Mesenchymal stem cell (in vitro differentiated cells and primary cell): ENCODE measurements around the gene C10orf71.

ENCODE experiments used
- DNase-seq: peaks from one replicate; pipeline ENCODE4 v3.0.0-alpha.2; 2013
- H2AFZ ChIP-seq: one replicate; pipeline ENCODE4 v1.6.1; 2013; ENCODE audit warnings: low read depth, mild to moderate bottlenecking, control low read depth, inconsistent platforms, low read length, moderate library complexity
- H2AK5ac ChIP-seq: 2 replicates; pipeline ENCODE4 v1.6.1; 2013; ENCODE audit warnings: low read length, moderate library complexity, mild to moderate bottlenecking, inconsistent platforms; ENCODE audit not compliant: severe bottlenecking
- H2BK120ac ChIP-seq: one replicate; pipeline ENCODE4 v1.6.1; 2013; ENCODE audit warnings: low read depth, mild to moderate bottlenecking, inconsistent platforms, low read length, moderate library complexity
- H2BK12ac ChIP-seq, 2 experiments: one replicate each; pipeline ENCODE4 v1.6.1; 2013; ENCODE audit warnings: inconsistent platforms in 2 of 2, low read length in 2 of 2, mild to moderate bottlenecking in 2 of 2, moderate library complexity in 2 of 2, control low read depth in 1 of 2
- H2BK15ac ChIP-seq: one replicate; pipeline ENCODE4 v1.6.1; 2013; ENCODE audit warnings: mild to moderate bottlenecking, low read depth, inconsistent platforms; ENCODE audit not compliant: poor library complexity, severe bottlenecking
- H2BK5ac ChIP-seq: 2 replicates; pipeline ENCODE4 v1.6.1; 2013; ENCODE audit warnings: low read depth, mild to moderate bottlenecking, low read length, control low read depth, inconsistent platforms; ENCODE audit not compliant: poor library complexity, severe bottlenecking
- H3K14ac ChIP-seq, 2 experiments: one replicate each; pipeline ENCODE4 v1.6.1; 2013; ENCODE audit warnings: inconsistent platforms in 2 of 2, low read length in 2 of 2, control low read depth in 1 of 2, mild to moderate bottlenecking in 1 of 2, moderate library complexity in 1 of 2
- H3K18ac ChIP-seq, 2 experiments: one replicate each; pipeline ENCODE4 v1.6.1; 2013; ENCODE audit warnings: inconsistent platforms in 2 of 2, low read length in 2 of 2, control low read depth in 1 of 2, low read depth in 1 of 2, mild to moderate bottlenecking in 1 of 2
- H3K23ac ChIP-seq, 2 experiments: one replicate each; pipeline ENCODE4 v1.6.1; 2013; ENCODE audit warnings: inconsistent platforms in 2 of 2, low read length in 2 of 2, mild to moderate bottlenecking in 2 of 2, moderate library complexity in 2 of 2, control low read depth in 1 of 2
- H3K27ac ChIP-seq: 2 replicates; pipeline ENCODE4 v1.5.1; 2013; ENCODE audit warnings: mild to moderate bottlenecking, moderate library complexity, low read length, control low read depth, inconsistent platforms; ENCODE audit not compliant: poor library complexity, severe bottlenecking
- H3K27me3 ChIP-seq, 2 experiments: 2 replicates each; pipeline versions ENCODE4 v1.6.1 to v1.7.0; 2013; ENCODE audit warnings: low read length in 2 of 2, mild to moderate bottlenecking in 2 of 2, moderate library complexity in 2 of 2, control low read depth in 1 of 2, inconsistent platforms in 1 of 2; ENCODE audit not compliant: control insufficient read depth in 1 of 2, insufficient read depth in 1 of 2
- H3K36me3 ChIP-seq, 2 experiments: 2 replicates each; pipeline versions ENCODE4 v1.6.1 to v1.7.0; 2013; ENCODE audit warnings: low read length in 2 of 2, control low read depth in 1 of 2, inconsistent platforms in 1 of 2, low read depth in 1 of 2, mild to moderate bottlenecking in 1 of 2; ENCODE audit not compliant: insufficient read depth in 2 of 2, control insufficient read depth in 1 of 2
- H3K4ac ChIP-seq, 2 experiments: one replicate each; pipeline ENCODE4 v1.6.1; 2013; ENCODE audit warnings: inconsistent platforms in 2 of 2, low read length in 2 of 2, mild to moderate bottlenecking in 2 of 2, moderate library complexity in 2 of 2, control low read depth in 1 of 2, low read depth in 1 of 2
- H3K4me1 ChIP-seq: 2 replicates; pipeline ENCODE4 v1.6.1; 2013; ENCODE audit warnings: low read depth, low read length, control low read depth; ENCODE audit not compliant: control insufficient read depth, insufficient read depth
- H3K4me2 ChIP-seq: 2 replicates; pipeline ENCODE4 v1.6.1; 2013; ENCODE audit warnings: low read length, mild to moderate bottlenecking, inconsistent platforms; ENCODE audit not compliant: poor library complexity, severe bottlenecking
- H3K4me3 ChIP-seq, 2 experiments: 2 replicates each; pipeline versions ENCODE4 v1.5.1 to v1.7.0; 2013; ENCODE audit warnings: low read length in 2 of 2, mild to moderate bottlenecking in 2 of 2, control low read depth in 1 of 2, low read depth in 1 of 2; ENCODE audit not compliant: insufficient read depth in 1 of 2
- H3K79me1 ChIP-seq: replicated peaks from 2 replicates; pipeline ENCODE4 v1.6.1; 2013; ENCODE audit warnings: mild to moderate bottlenecking, control low read depth, low read length, inconsistent platforms; ENCODE audit not compliant: poor library complexity, severe bottlenecking
- H3K9ac ChIP-seq: 2 replicates; pipeline ENCODE4 v1.7.0; 2013; ENCODE audit warnings: mild to moderate bottlenecking, low read length, moderate library complexity
- H3K9me3 ChIP-seq: 2 replicates; pipeline ENCODE4 v1.7.0; 2013; ENCODE audit warnings: mild to moderate bottlenecking, low read length; ENCODE audit not compliant: control insufficient read depth
- H4K8ac ChIP-seq: one replicate; pipeline ENCODE4 v1.6.1; 2013; ENCODE audit warnings: inconsistent platforms, mild to moderate bottlenecking, low read length, moderate library complexity
- H4K91ac ChIP-seq: one replicate; pipeline ENCODE4 v1.6.1; 2013; ENCODE audit warnings: mild to moderate bottlenecking, low read length, inconsistent platforms
- WGBS: methylation state at CpG from one replicate; pipeline ENCODE4 v1.1.7; 2013; ENCODE audit warnings: mixed read lengths; 5-methylcytosine and 5-hydroxymethylcytosine counted together

Gene C10orf71

GRCh38 chr10:49258350-49258683 is 40.7 kb upstream of the C10orf71 start:
- Histone ChIP-seq H2BK15ac (no peak overlapping the region), H3K23ac (no peak overlapping the region), H3K18ac (no peak overlapping the region), H3K9me3 (peaks cover 7% of the 10 kb centered on the region), H3K4me1 (no peaks in the 10 kb centered on the region), H2AK5ac (no peak overlapping the region), H3K27me3 (peaks cover 0 to 52% of the 10 kb centered on the region in 2 experiments), H4K8ac (no peak overlapping the region), H3K27ac (no peak overlapping the region), H3K4me2 (no peak overlapping the region), H4K91ac (no peak overlapping the region), H3K4me3 (no peak overlapping the region), H2BK12ac (no peak overlapping the region), H2BK120ac (no peak overlapping the region), H3K36me3 (no peaks in the 10 kb centered on the region), H3K79me1 (no peaks in the 10 kb centered on the region), H2AFZ (no peak overlapping the region), H3K4ac (no peak overlapping the region), H3K14ac (no peak overlapping the region), H2BK5ac (no peak overlapping the region), H3K9ac (no peak overlapping the region)
- no peak for DNase-seq

GRCh38 chr10:49260644-49261296 is 38.2 kb upstream of the C10orf71 start:
- Histone ChIP-seq H4K91ac (no peak overlapping the region), H3K4ac (no peak overlapping the region), H3K4me2 (no peak overlapping the region), H2AFZ (no peak overlapping the region), H3K14ac (no peak overlapping the region), H3K23ac (no peak overlapping the region), H3K27me3 (peaks cover 0 to 27% of the 10 kb centered on the region in 2 experiments), H2AK5ac (no peak overlapping the region), H3K9ac (no peak overlapping the region), H2BK120ac (no peak overlapping the region), H3K27ac (no peak overlapping the region), H3K4me1 (no peaks in the 10 kb centered on the region), H3K79me1 (no peaks in the 10 kb centered on the region), H3K4me3 (no peak overlapping the region), H2BK12ac (no peak overlapping the region), H3K9me3 (peaks cover 20% of the 10 kb centered on the region), H2BK5ac (no peak overlapping the region), H3K18ac (no peak overlapping the region), H2BK15ac (no peak overlapping the region), H3K36me3 (no peaks in the 10 kb centered on the region), H4K8ac (no peak overlapping the region)
- DNase-seq = no peak
- 68% methylated on average over 4 of the region's 4 CpGs for WGBS

- Histone ChIP-seq H3K4ac (no peak overlapping the region), H2BK15ac (no peak overlapping the region), H3K14ac (no peak overlapping the region), H3K27ac (no peak overlapping the region), H3K9ac (no peak overlapping the region), H3K27me3 (peaks cover 0 to 16% of the 10 kb centered on the region in 2 experiments), H3K9me3 (peaks cover 29% of the 10 kb centered on the region), H3K4me1 (no peaks in the 10 kb centered on the region), H3K4me3 (no peak overlapping the region), H3K36me3 (no peaks in the 10 kb centered on the region), H2BK5ac (no peak overlapping the region), H3K18ac (no peak overlapping the region), H4K91ac (no peak overlapping the region), H2AFZ (no peak overlapping the region), H2BK12ac (no peak overlapping the region), H4K8ac (no peak overlapping the region), H3K79me1 (no peaks in the 10 kb centered on the region), H2AK5ac (no peak overlapping the region), H3K23ac (no peak overlapping the region), H3K4me2 (no peak overlapping the region), H2BK120ac (no peak overlapping the region)
- DNase-seq = no peak
- 73% methylated on average over 3 of the region's 3 CpGs for WGBS
Measured at GRCh38 chr10:49263591-49263990, 35.4 kb upstream of the C10orf71 start.

- Histone ChIP-seq H3K79me1 (no peaks in the 10 kb centered on the region), H2BK120ac (no peak overlapping the region), H3K4me2 (no peak overlapping the region), H3K9ac (no peak overlapping the region), H3K18ac (no peak overlapping the region), H2BK12ac (no peak overlapping the region), H3K36me3 (no peaks in the 10 kb centered on the region), H2BK15ac (no peak overlapping the region), H3K27me3 (peaks cover 0 to 10% of the 10 kb centered on the region in 2 experiments), H3K4ac (no peak overlapping the region), H2AFZ (no peak overlapping the region), H3K4me3 (no peak overlapping the region), H3K4me1 (no peaks in the 10 kb centered on the region), H3K27ac (no peak overlapping the region), H3K23ac (no peak overlapping the region), H4K8ac (no peak overlapping the region), H2AK5ac (no peak overlapping the region), H3K14ac (no peak overlapping the region), H2BK5ac (no peak overlapping the region), H3K9me3 (peaks cover 27% of the 10 kb centered on the region), H4K91ac (no peak overlapping the region)
- WGBS = 85% methylated on average over 2 of the region's 3 CpGs
- DNase-seq = no peak
Measured at GRCh38 chr10:49264177-49264677, 34.7 kb upstream of the C10orf71 start.
